Right atrium auricular region (tissue), 2 donors: Measurements from ENCODE around the gene RHBDD1. TPM values are rescaled to one million over a fixed set of nuclear protein-coding genes. Genes with fewer than 3 reads are reported as not detected.
"Not testable (repeated sequence)": the region's sequence is repeated elsewhere in the genome, so short reads cannot be mapped to it uniquely, and the experiment has no call there.

Experiments used
- DNase-seq: peaks from one replicate; pipeline ENCODE4 v3.0.0-alpha.2; 2019; ENCODE audit warnings: low spot score
- H3K27ac ChIP-seq, 2 donors: fragments of 200-600 bp; sonication (generic); 1 replicate in 1 of 2; 2 replicates in 1 of 2; pipeline ENCODE4 v1.5.1; 2016 to 2019
- H3K27me3 ChIP-seq, 2 donors: fragments of 200-600 bp; sonication (generic); one replicate each; pipeline versions ENCODE4 v1.5.1 to v1.6.0; 2017 to 2019
- H3K36me3 ChIP-seq: fragments of 200-600 bp; sonication (generic); one replicate; pipeline ENCODE4 v1.5.1; 2016
- H3K4me1 ChIP-seq, 2 donors: fragments of 200-600 bp; sonication (generic); one replicate each; pipeline versions ENCODE4 v1.5.1 to v1.6.0; 2017 to 2019
- H3K4me3 ChIP-seq, 2 donors: fragments of 200-600 bp; sonication (generic); 1 replicate in 1 of 2; 2 replicates in 1 of 2; pipeline ENCODE4 v1.5.1; 2017 to 2019; ENCODE audit warnings: mild to moderate bottlenecking in 1 of 2, moderate library complexity in 1 of 2
- H3K9me3 ChIP-seq, 2 donors: fragments of 200-600 bp; sonication (generic); one replicate each; pipeline ENCODE4 v1.5.1; 2019
- CTCF ChIP-seq, 2 donors: fragments of 200-600 bp; sonication (generic); IDR thresholded peaks; one replicate each; pipeline ENCODE4 v1.5.1; 2019; ENCODE audit warnings: antibody characterized with exemption in 2 of 2
- total RNA-seq, 2 donors: library from RNA; depleted of rRNA; stranded (reverse); fragments of >200 nt; gene quantifications; one replicate each; pipeline ENCODE4 v1.1.0, GENCODE V29; 2016

The RHBDD1 gene
- total RNA-seq, 2 donors from 2014 or later, result 12.3 to 16.1 TPM

GRCh38 chr2:226839951-226840350, 4.1 kb downstream of the RHBDD1 start:
- no peak for TF ChIP-seq CTCF (IDR thresholded peaks at IDR 0.05)
- no peak overlapping the region for H3K4me3 ChIP-seq
- no peak for DNase-seq

GRCh38 chr2:226843001-226843400, 7.1 kb downstream of the RHBDD1 start:
- H3K4me1 ChIP-seq, H3K27me3 ChIP-seq, DNase-seq, H3K9me3 ChIP-seq, H3K27ac ChIP-seq, H3K4me3 ChIP-seq, H3K36me3 ChIP-seq: not testable (repeated sequence)

More at GRCh38 chr2:226839951-226840350, 4.1 kb downstream of the RHBDD1 start:
- Histone ChIP-seq H3K27ac (no peak overlapping the region), H3K36me3 (no peaks in the 10 kb centered on the region), H3K4me1 (peaks cover 0 to 17% of the 10 kb centered on the region in 2 donors), H3K9me3 (no peaks in the 10 kb centered on the region), H3K27me3 (no peaks in the 10 kb centered on the region)

GRCh38 chr2:226845386-226846116, 9.7 kb downstream of the RHBDD1 start:
- H3K4me3 ChIP-seq, result no peak overlapping the region
- H3K4me1 ChIP-seq, result peaks cover 0 to 5% of the 10 kb centered on the region in 2 donors
- H3K36me3 ChIP-seq, result no peaks in the 10 kb centered on the region
- no peaks in the 10 kb centered on the region for H3K27me3 ChIP-seq
- TF ChIP-seq CTCF (IDR thresholded peaks at IDR 0.05), result no peak
- DNase-seq, result no peak
- no peak overlapping the region for H3K27ac ChIP-seq
- no peaks in the 10 kb centered on the region for H3K9me3 ChIP-seq

- Histone ChIP-seq H3K4me3 (no peak overlapping the region), H3K4me1 (peaks cover 0 to 5% of the 10 kb centered on the region in 2 donors), H3K27ac (no peak overlapping the region), H3K27me3 (no peaks in the 10 kb centered on the region), H3K36me3 (no peaks in the 10 kb centered on the region), H3K9me3 (no peaks in the 10 kb centered on the region)
- DNase-seq, result no peak
- no peak for TF ChIP-seq CTCF (IDR thresholded peaks at IDR 0.05)
Observed at GRCh38 chr2:226847090-226847489, 11.2 kb downstream of the RHBDD1 start.

GRCh38 chr2:226847511-226847910, 11.7 kb downstream of the RHBDD1 start:
- DNase-seq, result no peak
- no peak overlapping the region for H3K4me3 ChIP-seq
- no peaks in the 10 kb centered on the region for H3K9me3 ChIP-seq
- H3K27ac ChIP-seq, result no peak overlapping the region
- H3K27me3 ChIP-seq, result no peaks in the 10 kb centered on the region
- peaks cover 0 to 5% of the 10 kb centered on the region in 2 donors for H3K4me1 ChIP-seq
- no peaks in the 10 kb centered on the region for H3K36me3 ChIP-seq
- TF ChIP-seq CTCF (IDR thresholded peaks at IDR 0.05), result no peak

GRCh38 chr2:226849349-226849748, 13.5 kb downstream of the RHBDD1 start:
- no peak overlapping the region for H3K4me3 ChIP-seq
- peaks cover 0 to 5% of the 10 kb centered on the region in 2 donors for H3K4me1 ChIP-seq
- H3K36me3 ChIP-seq, result no peaks in the 10 kb centered on the region
- H3K27ac ChIP-seq, result no peak overlapping the region
- no peak for TF ChIP-seq CTCF (IDR thresholded peaks at IDR 0.05)
- no peaks in the 10 kb centered on the region for H3K9me3 ChIP-seq
- no peak for DNase-seq
- H3K27me3 ChIP-seq, result no peaks in the 10 kb centered on the region
